H9 (cell line): ENCODE data around the gene FBXL7. TPM values are rescaled to one million over a fixed set of nuclear protein-coding genes. Genes with fewer than 3 reads are reported as not detected.

Experiments used
- DNase-seq: peaks from one replicate; pipeline ENCODE4 v3.0.0-alpha.2; 2017
- H2AFZ ChIP-seq: one replicate; pipeline ENCODE4 v1.6.1; 2013; ENCODE audit warnings: mild to moderate bottlenecking, low read length, control low read depth, moderate library complexity
- H2AK5ac ChIP-seq: 2 replicates; pipeline ENCODE4 v1.6.1; 2013; ENCODE audit warnings: low read length, control low read depth, mixed read lengths; ENCODE audit not compliant: insufficient read length
- H2BK120ac ChIP-seq: one replicate; pipeline ENCODE4 v1.6.1; 2013; ENCODE audit warnings: low read depth, mild to moderate bottlenecking, low read length, control low read depth, inconsistent platforms; ENCODE audit not compliant: poor library complexity, severe bottlenecking
- H2BK12ac ChIP-seq: 2 replicates; pipeline ENCODE4 v1.6.1; 2013; ENCODE audit warnings: low read length, control low read depth, mixed read lengths, low read depth; ENCODE audit not compliant: insufficient read length
- H2BK15ac ChIP-seq: 2 replicates; pipeline ENCODE4 v1.6.1; 2013; ENCODE audit warnings: low read depth, low read length, control low read depth
- H2BK20ac ChIP-seq: one replicate; pipeline ENCODE4 v1.6.1; 2013; ENCODE audit warnings: low read depth, mild to moderate bottlenecking, low read length, control low read depth, inconsistent platforms; ENCODE audit not compliant: poor library complexity, severe bottlenecking
- H2BK5ac ChIP-seq: 2 replicates; pipeline ENCODE4 v1.6.1; 2013; ENCODE audit warnings: low read length, control low read depth, mixed read lengths; ENCODE audit not compliant: insufficient read length
- H3K14ac ChIP-seq: 2 replicates; pipeline ENCODE4 v1.6.1; 2013; ENCODE audit warnings: low read length, control low read depth; ENCODE audit not compliant: insufficient read depth
- H3K18ac ChIP-seq: 2 replicates; pipeline ENCODE4 v1.6.1; 2013; ENCODE audit warnings: low read depth, mild to moderate bottlenecking, mixed read lengths, low read length, control low read depth; ENCODE audit not compliant: insufficient read length
- H3K23ac ChIP-seq: 2 replicates; pipeline ENCODE4 v1.6.1; 2013; ENCODE audit warnings: low read length, control low read depth, mixed read lengths, low read depth; ENCODE audit not compliant: insufficient read length
- H3K23me2 ChIP-seq: 2 replicates; pipeline ENCODE4 v1.6.1; 2013; ENCODE audit warnings: low read depth, mild to moderate bottlenecking, mixed read lengths, low read length, control low read depth; ENCODE audit not compliant: insufficient read length, poor library complexity, severe bottlenecking
- H3K27ac ChIP-seq: 2 replicates; pipeline ENCODE4 v1.5.1; 2013; ENCODE audit warnings: low read length, control low read depth, mixed read lengths, low read depth; ENCODE audit not compliant: insufficient read length
- H3K27me3 ChIP-seq: 2 replicates; pipeline ENCODE4 v1.6.1; 2013; ENCODE audit warnings: low read length, control low read depth, inconsistent platforms; ENCODE audit not compliant: insufficient read depth
- H3K4ac ChIP-seq: 2 replicates; pipeline ENCODE4 v1.6.1; 2013; ENCODE audit warnings: low read depth, mild to moderate bottlenecking, control low read depth, inconsistent platforms, low read length, moderate library complexity
- H3K4me1 ChIP-seq: 2 replicates; pipeline ENCODE4 v1.6.1; 2013; ENCODE audit warnings: low read length, control low read depth, inconsistent platforms; ENCODE audit not compliant: insufficient read depth
- H3K4me2 ChIP-seq: 2 replicates; pipeline ENCODE4 v1.6.1; 2013; ENCODE audit warnings: low read length, control low read depth, mixed read lengths; ENCODE audit not compliant: insufficient read length, insufficient read depth
- H3K56ac ChIP-seq: 2 replicates; pipeline ENCODE4 v1.6.1; 2013; ENCODE audit warnings: low read depth, mild to moderate bottlenecking, mixed read lengths, low read length, control low read depth; ENCODE audit not compliant: insufficient read length
- H3K79me1 ChIP-seq: 2 replicates; pipeline ENCODE4 v1.6.1; 2013; ENCODE audit warnings: low read depth, mild to moderate bottlenecking, moderate library complexity, low read length, control low read depth, inconsistent platforms; ENCODE audit not compliant: insufficient read depth, poor library complexity, severe bottlenecking
- H3K79me2 ChIP-seq: 2 replicates; pipeline ENCODE4 v1.6.1; 2013; ENCODE audit warnings: low read length, control low read depth, inconsistent platforms; ENCODE audit not compliant: insufficient read depth
- H3K9ac ChIP-seq: 2 replicates; pipeline ENCODE4 v1.6.1; 2013; ENCODE audit warnings: low read length, control low read depth, mixed read lengths; ENCODE audit not compliant: insufficient read length; ENCODE audit errors: extremely low read depth
- H3K9me3 ChIP-seq: one replicate; pipeline ENCODE4 v1.6.1; 2013; ENCODE audit warnings: low read depth, low read length, inconsistent platforms; ENCODE audit not compliant: control insufficient read depth
- H3T11ph ChIP-seq: one replicate; pipeline ENCODE4 v1.6.1; 2013; ENCODE audit warnings: mild to moderate bottlenecking, low read length, control low read depth, inconsistent platforms
- H4K20me1 ChIP-seq: one replicate; pipeline ENCODE4 v1.6.1; 2013; ENCODE audit not compliant: control insufficient read depth, insufficient read length, insufficient read depth
- H4K5ac ChIP-seq: 2 replicates; pipeline ENCODE4 v1.6.1; 2013; ENCODE audit warnings: low read depth, mild to moderate bottlenecking, mixed read lengths, low read length, control low read depth; ENCODE audit not compliant: insufficient read length
- H4K8ac ChIP-seq: replicated peaks from 2 replicates; pipeline ENCODE4 v1.6.1; 2013; ENCODE audit warnings: low read length, control low read depth, mixed read lengths, low read depth; ENCODE audit not compliant: insufficient read length
- H4K91ac ChIP-seq: 2 replicates; pipeline ENCODE4 v1.6.1; 2013; ENCODE audit warnings: low read depth, mild to moderate bottlenecking, moderate library complexity, mixed read lengths, low read length, control low read depth; ENCODE audit not compliant: insufficient read length
- H3K27ac Mint-ChIP-seq, 3 experiments: 2 replicates in 2 of 3; 3 replicates in 1 of 3; pipeline ENCODE4 v1.8.0; 2020 to 2021; ENCODE audit warnings: mixed read lengths in 3 of 3, mild to moderate bottlenecking in 1 of 3, moderate library complexity in 1 of 3
- H3K27me3 Mint-ChIP-seq: 2 replicates; pipeline ENCODE4 v1.8.0; 2021; ENCODE audit warnings: low read depth, mild to moderate bottlenecking, moderate library complexity, mixed read lengths
- H3K36me3 Mint-ChIP-seq, 3 experiments: 2 replicates in 2 of 3; 3 replicates in 1 of 3; pipeline ENCODE4 v1.8.0; 2020 to 2021; ENCODE audit warnings: low read depth in 3 of 3, mixed read lengths in 3 of 3; ENCODE audit not compliant: insufficient read depth in 1 of 3
- H3K4me1 Mint-ChIP-seq, 2 experiments: 2 replicates each; pipeline ENCODE4 v1.8.0; 2020; ENCODE audit warnings: mixed read lengths in 2 of 2
- H3K4me3 Mint-ChIP-seq, 2 experiments: 2 replicates in 1 of 2; 3 replicates in 1 of 2; pipeline ENCODE4 v1.8.0; 2020 to 2021; ENCODE audit warnings: mild to moderate bottlenecking in 2 of 2, mixed read lengths in 2 of 2, moderate library complexity in 1 of 2
- H3K9me3 Mint-ChIP-seq, 2 experiments: 2 replicates in 1 of 2; 3 replicates in 1 of 2; pipeline ENCODE4 v1.8.0; 2020; ENCODE audit warnings: mild to moderate bottlenecking in 2 of 2, mixed read lengths in 2 of 2, moderate library complexity in 1 of 2
- CTCF ChIP-seq: fragments of 200-600 bp; sonication (generic); conservative IDR thresholded peaks from 3 replicates; pipeline ENCODE4 v1.8.0; 2021; ENCODE audit warnings: antibody characterized with exemption, mild to moderate bottlenecking
- WGBS: extraction: QIAGEN DNeasy Blood & Tissue Kit; methylation state at CpG from one replicate; pipeline ENCODE4 v1.1.7; 2013; ENCODE audit warnings: missing lambda C conversion rate, low lambda C conversion rate, mixed read lengths; ENCODE audit not compliant: insufficient read length; ENCODE audit errors: extremely low coverage; 5-methylcytosine and 5-hydroxymethylcytosine counted together
- total RNA-seq: library from RNA; stranded (reverse); gene quantifications from 2 replicates; pipeline ENCODE4 v1.2.1, GENCODE V29; 2021

FBXL7 gene
- total RNA-seq, 1 experiment from 2014 or later, result 14.6 TPM

- Histone ChIP-seq H3K23ac (no peak overlapping the region), H3K56ac (no peak overlapping the region), H4K8ac (no peak overlapping the region), H2BK120ac (no peak overlapping the region), H3K23me2 (no peaks in the 10 kb centered on the region), H3K14ac (no peak overlapping the region), H4K20me1 (no peaks in the 10 kb centered on the region), H3K9ac (no peak overlapping the region), H3K18ac (no peak overlapping the region), H3K4me2 (no peak overlapping the region), H2BK20ac (no peak overlapping the region), H4K5ac (no peak overlapping the region), H3K79me2 (no peaks in the 10 kb centered on the region), H2AK5ac (no peak overlapping the region), H3K4ac (no peak overlapping the region), H3K9me3 (no peaks in the 10 kb centered on the region), H3K27me3 (no peaks in the 10 kb centered on the region), H3K79me1 (no peaks in the 10 kb centered on the region), H2BK5ac (no peak overlapping the region), H2AFZ (no peak overlapping the region), H2BK12ac (no peak overlapping the region), H2BK15ac (no peak overlapping the region), H3T11ph (no peak overlapping the region), H4K91ac (no peak overlapping the region), H3K27ac (no peak overlapping the region), H3K4me1 (peaks cover 3% of the 10 kb centered on the region; the same call in 1 of the 2 replicates)
- no peak for DNase-seq
- Mint-ChIP-seq H3K9me3 (peaks cover 0 to 2% of the 10 kb centered on the region in 2 experiments; a peak in 1 of 5 replicates), H3K27ac (no peak overlapping the region), H3K36me3 (peaks cover 3 to 13% (median 9%) of the 10 kb centered on the region in 3 experiments), H3K27me3 (no peaks in the 10 kb centered on the region), H3K4me3 (no peak overlapping the region), H3K4me1 (peaks cover 42 to 44% of the 10 kb centered on the region in 2 experiments)
- no CpG with 5 or more reads among the region's 3 CpGs for WGBS
- TF ChIP-seq CTCF, result peak; percentile 77
Observed at GRCh38 chr5:15598294-15598902, 98.4 kb downstream of the FBXL7 start.
